Activated naive CD4-positive, alpha-beta T cell treated with anti-CD3 and anti-CD28 coated beads for 36 hours (primary cell): ENCODE data around the gene PYCARD. TPM values are rescaled to one million over a fixed set of nuclear protein-coding genes. Genes with fewer than 3 reads are reported as not detected.
"Not testable (repeated sequence)": the region's sequence is repeated elsewhere in the genome, so short reads cannot be mapped to it uniquely, and the experiment has no call there.

Source experiments
- CTCF ChIA-PET: fragments of 350-600 bp; sonication (Branson Sonifier 250); formaldehyde crosslinking; loops from one replicate; lab custom pipeline; 2021; ENCODE audit warnings: antibody characterized with exemption; lab: Charles Lee
- DNase-seq: peaks from one replicate; pipeline ENCODE4 v3.0.0-alpha.2; 2020
- H3K27ac Mint-ChIP-seq: one replicate; pipeline ENCODE4 v1.8.0; 2021; ENCODE audit warnings: mild to moderate bottlenecking, mixed read lengths
- H3K27me3 Mint-ChIP-seq: one replicate; pipeline ENCODE4 v1.8.0; 2021; ENCODE audit warnings: low read depth, mixed read lengths
- H3K36me3 Mint-ChIP-seq: one replicate; pipeline ENCODE4 v1.8.0; 2021; ENCODE audit warnings: low read depth, mixed read lengths
- H3K4me1 Mint-ChIP-seq: one replicate; pipeline ENCODE4 v1.8.0; 2021; ENCODE audit warnings: low read depth, mixed read lengths
- H3K4me3 Mint-ChIP-seq: one replicate; pipeline ENCODE4 v1.8.0; 2021; ENCODE audit warnings: mild to moderate bottlenecking, moderate library complexity, mixed read lengths
- H3K9me3 Mint-ChIP-seq: one replicate; pipeline ENCODE4 v1.8.0; 2021; ENCODE audit warnings: mixed read lengths
- intact Hi-C: fragments of 100-400 bp; cut with micrococcal nuclease; formaldehyde crosslinking; loops from one replicate; pipeline ENCODE4 v1.15.1; 2023
- total RNA-seq, 2 experiments: library from RNA; stranded (reverse); gene quantifications; one replicate each; pipeline ENCODE4 v1.2.3, GENCODE V29; 2021

The PYCARD gene
- total RNA-seq, 2 experiments from 2014 or later, result 2.4 to 2.5 TPM

DNA sequence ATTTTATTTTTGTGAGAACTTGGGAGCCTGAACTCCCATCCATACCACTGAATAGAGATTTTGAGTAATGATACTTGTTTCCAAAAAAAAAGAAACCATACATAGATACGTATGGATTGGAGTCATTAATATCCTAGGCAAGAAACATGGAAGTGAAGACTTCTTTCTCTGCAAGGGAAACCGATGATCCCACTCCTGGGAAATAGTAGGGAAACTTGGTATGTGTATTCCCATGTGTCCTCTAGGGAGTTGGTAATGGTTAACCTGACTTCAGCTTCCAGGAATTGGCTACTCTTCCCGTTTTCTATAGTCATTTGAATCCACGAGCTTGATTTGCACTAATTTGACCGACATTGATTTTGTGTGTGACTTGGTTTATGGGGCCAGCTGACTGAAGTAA, 17.2 kb downstream of the PYCARD start:
- Mint-ChIP-seq H3K9me3 (no peaks in the 10 kb centered on the region), H3K27ac (peak overlapping the region; percentile 80), H3K27me3 (no peaks in the 10 kb centered on the region), H3K4me3 (peak overlapping the region; percentile 35), H3K36me3 (peaks cover 94% of the 10 kb centered on the region), H3K4me1 (peaks cover 77% of the 10 kb centered on the region)
- intact Hi-C loops, result no loop called here
- CTCF ChIA-PET, result no interaction called here
- no peak for DNase-seq

GRCh38 chr16:31184888-31185287, 17.7 kb downstream of the PYCARD start:
- H3K27ac Mint-ChIP-seq, result peak overlapping the region; percentile 31
- intact Hi-C loops, result no loop called here
- H3K27me3 Mint-ChIP-seq, result no peaks in the 10 kb centered on the region
- peaks cover 92% of the 10 kb centered on the region for H3K36me3 Mint-ChIP-seq
- H3K4me1 Mint-ChIP-seq, result peaks cover 72% of the 10 kb centered on the region
- DNase-seq, result no peak
- CTCF ChIA-PET, result no interaction called here
- H3K4me3 Mint-ChIP-seq, result peak overlapping the region; percentile 23
- no peaks in the 10 kb centered on the region for H3K9me3 Mint-ChIP-seq

DNA sequence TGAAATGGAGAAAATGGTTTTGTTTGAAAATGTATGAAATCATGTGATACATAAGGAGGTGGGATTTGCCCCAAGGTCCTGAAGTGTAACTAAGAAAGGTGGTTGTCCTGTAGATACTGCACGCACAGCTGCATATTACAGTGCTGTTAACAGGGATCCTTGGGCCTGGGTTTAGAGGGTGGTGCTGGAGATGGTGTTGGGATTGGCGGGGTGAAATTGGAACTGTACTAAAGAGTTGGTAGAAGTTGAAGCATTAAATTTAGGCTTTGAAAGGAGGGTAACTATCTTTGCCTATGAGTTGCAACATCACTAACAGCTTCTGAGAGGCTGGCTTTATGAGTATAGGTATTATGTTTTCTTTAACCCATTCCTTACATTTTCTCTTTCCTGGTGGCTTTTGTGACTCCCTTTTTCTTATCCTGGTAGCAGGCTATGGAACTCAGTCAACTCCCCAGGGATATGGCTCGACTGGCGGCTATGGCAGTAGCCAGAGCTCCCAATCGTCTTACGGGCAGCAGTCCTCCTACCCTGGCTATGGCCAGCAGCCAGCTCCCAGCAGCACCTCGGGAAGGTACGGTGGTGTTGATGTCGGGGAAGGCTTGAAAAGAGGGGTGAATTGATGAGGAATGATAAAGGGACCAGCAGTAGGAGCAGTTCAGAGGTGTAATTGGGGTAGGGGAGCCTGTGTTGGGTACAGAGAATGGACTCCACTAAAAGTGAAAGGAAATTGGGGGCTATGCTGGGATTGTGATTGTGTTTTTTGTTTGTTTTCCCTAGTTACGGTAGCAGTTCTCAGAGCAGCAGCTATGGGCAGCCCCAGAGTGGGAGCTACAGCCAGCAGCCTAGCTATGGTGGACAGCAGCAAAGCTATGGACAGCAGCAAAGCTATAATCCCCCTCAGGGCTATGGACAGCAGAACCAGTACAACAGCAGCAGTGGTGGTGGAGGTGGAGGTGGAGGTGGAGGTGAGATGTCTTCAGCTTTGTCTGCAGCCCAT, 18.8 kb downstream of the PYCARD start:
- CTCF ChIA-PET, result interaction anchor here (0.5 to 0.8 kb wide), 2 partner anchors 17 to 24 kb away, joined by 4 read pairs; no protein-coding TSS in a partner anchor
- no peaks in the 10 kb centered on the region for H3K9me3 Mint-ChIP-seq
- H3K36me3 Mint-ChIP-seq, result peaks cover 80% of the 10 kb centered on the region
- intact Hi-C loops, result no loop called here
- H3K27me3 Mint-ChIP-seq, result no peaks in the 10 kb centered on the region
- H3K4me1 Mint-ChIP-seq, result peaks cover 66% of the 10 kb centered on the region
- peak overlapping the region; percentile 56 for H3K4me3 Mint-ChIP-seq
- peak overlapping the region; percentile 67 for H3K27ac Mint-ChIP-seq
- no peak for DNase-seq

- peak overlapping the region; percentile 100 for H3K27ac Mint-ChIP-seq
- peaks cover 2% of the 10 kb centered on the region for H3K9me3 Mint-ChIP-seq
- H3K4me3 Mint-ChIP-seq, result peak overlapping the region; percentile 99
- H3K36me3 Mint-ChIP-seq, result peaks cover 67% of the 10 kb centered on the region
- DNase-seq, result no peak
- intact Hi-C loops, result no loop called here
- CTCF ChIA-PET, result interaction anchor here (0.8 to 0.9 kb wide), 2 partner anchors 40 to 197 kb away, joined by 3 read pairs; no protein-coding TSS in a partner anchor
- H3K27me3 Mint-ChIP-seq, result no peaks in the 10 kb centered on the region
- peaks cover 65% of the 10 kb centered on the region for H3K4me1 Mint-ChIP-seq
Observed at GRCh38 chr16:31182391-31182790, 20.2 kb downstream of the PYCARD start.

DNA sequence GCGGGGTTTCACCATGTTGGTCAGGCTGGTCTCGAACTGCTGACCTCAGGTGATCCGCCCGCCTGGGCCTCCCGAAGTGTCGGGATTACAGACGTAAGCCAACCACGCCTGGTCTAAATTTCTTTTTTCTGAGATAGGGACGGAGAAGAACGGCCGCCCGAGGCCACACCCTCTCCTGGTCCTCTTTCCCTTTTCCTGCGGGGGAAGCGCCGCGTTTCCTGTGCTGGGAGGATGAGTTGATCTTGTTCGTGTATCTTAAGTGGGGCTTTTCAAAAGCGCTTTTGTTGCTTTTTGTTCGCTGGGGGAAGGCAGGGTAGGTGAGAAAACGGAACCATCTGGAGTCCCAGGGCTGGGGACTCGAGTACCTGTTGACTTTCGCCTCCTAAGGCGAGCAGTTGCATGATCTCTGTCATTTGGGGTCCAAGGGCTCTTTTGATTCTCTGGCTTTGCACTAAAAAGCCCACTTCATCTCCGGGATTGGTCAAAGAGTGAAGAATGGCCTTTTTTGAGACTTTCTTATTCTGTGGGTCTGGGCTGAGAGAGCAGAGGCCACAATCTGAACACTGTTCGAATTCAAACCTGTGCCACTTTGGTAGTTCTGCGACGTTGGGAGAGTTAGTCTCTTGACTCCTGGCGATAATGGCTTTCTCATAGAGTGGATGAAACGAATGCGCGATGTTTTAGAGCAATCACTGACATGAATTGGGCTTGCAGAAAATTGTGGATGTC, 21.3 kb downstream of the PYCARD start:
- H3K9me3 Mint-ChIP-seq, result peaks cover 2% of the 10 kb centered on the region
- intact Hi-C loops, result loop anchor here (2.0 kb wide), 5 partner anchors 22 to 696 kb away; partner anchors contain the start of genes FBRS, PRR14 and PYCARD
- no peaks in the 10 kb centered on the region for H3K27me3 Mint-ChIP-seq
- peak; percentile 62 for DNase-seq
- H3K36me3 Mint-ChIP-seq, result peaks cover 57% of the 10 kb centered on the region
- H3K4me3 Mint-ChIP-seq, result peak overlapping the region; percentile 99
- CTCF ChIA-PET, result no interaction called here
- H3K27ac Mint-ChIP-seq, result peak overlapping the region; percentile 100
- H3K4me1 Mint-ChIP-seq, result peaks cover 65% of the 10 kb centered on the region

GRCh38 chr16:31179747-31180459, 22.7 kb downstream of the PYCARD start, which contains the start of gene FUS:
Gene FUS, plus strand, starts transcription at chr16:31180139. Its CDS starts 76 bp downstream, at chr16:31180215.
- CTCF ChIA-PET, result interaction anchor here (0.6 kb wide), 2 partner anchors 36 to 309 kb away, joined by 3 to 4 read pairs; no protein-coding TSS in a partner anchor
- intact Hi-C loops, result loop anchor here (1.0 to 5.0 kb wide), 17 partner anchors 23 to 697 kb away; partner anchors contain the start of genes ARMC5, FBRS, KAT8 and PRR14
- no peaks in the 10 kb centered on the region for H3K27me3 Mint-ChIP-seq
- peak; percentile 92 for DNase-seq
- H3K4me1 Mint-ChIP-seq, result peaks cover 51% of the 10 kb centered on the region
- H3K4me3 Mint-ChIP-seq, result peak within 1 kb of the TSS; percentile 99
- peak within 1 kb of the TSS; percentile 100 for H3K27ac Mint-ChIP-seq
- H3K36me3 Mint-ChIP-seq, result peaks cover 43% of the 10 kb centered on the region
- H3K9me3 Mint-ChIP-seq, result peaks cover 2% of the 10 kb centered on the region

DNA sequence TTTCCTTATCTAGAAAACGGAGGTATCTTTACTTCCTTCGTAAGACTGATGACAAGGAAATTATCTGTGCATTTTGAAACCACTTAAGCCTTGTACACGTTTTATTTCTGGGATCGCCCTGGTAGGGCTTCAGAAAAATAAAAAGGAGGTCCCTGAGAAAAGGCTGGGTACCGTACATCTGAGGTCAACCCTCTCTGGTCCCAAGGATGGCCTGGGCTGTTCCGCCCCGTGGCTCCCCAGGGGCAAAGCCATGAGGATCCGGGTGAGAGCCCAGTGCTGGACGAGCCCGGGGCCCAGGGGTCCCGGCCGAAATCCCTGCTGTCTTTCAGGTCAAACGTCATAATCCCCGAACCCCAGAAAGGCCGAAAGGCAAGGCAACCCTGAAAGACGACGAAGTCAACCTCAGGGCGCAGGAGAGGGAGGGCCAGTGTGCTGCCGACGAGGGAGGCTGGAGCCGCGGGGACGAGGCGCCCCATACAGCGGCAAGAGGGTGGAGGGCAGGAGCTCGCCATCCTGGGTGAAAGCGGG, 23.3 kb downstream of the PYCARD start:
- peaks cover 48% of the 10 kb centered on the region for H3K4me1 Mint-ChIP-seq
- peak overlapping the region; percentile 99 for H3K4me3 Mint-ChIP-seq
- CTCF ChIA-PET, result no interaction called here
- DNase-seq, result no peak
- peaks cover 2% of the 10 kb centered on the region for H3K9me3 Mint-ChIP-seq
- H3K27ac Mint-ChIP-seq, result peak overlapping the region; percentile 100
- intact Hi-C loops, result loop anchor here (1.0 to 5.0 kb wide), 7 partner anchors 37 to 523 kb away; partner anchors contain the start of gene KAT8
- peaks cover 40% of the 10 kb centered on the region for H3K36me3 Mint-ChIP-seq
- H3K27me3 Mint-ChIP-seq, result no peaks in the 10 kb centered on the region

- CTCF ChIA-PET, result interaction anchor here (0.5 to 1.7 kb wide), 8 partner anchors 9 to 283 kb away, joined by 3 to 12 read pairs (median 3); partner anchors contain the start of gene KAT8
- Mint-ChIP-seq H3K36me3 (peaks cover 19% of the 10 kb centered on the region), H3K27ac (peak overlapping the region; percentile 74), H3K4me1 (peaks cover 27% of the 10 kb centered on the region), H3K27me3 (no peaks in the 10 kb centered on the region), H3K4me3 (peak overlapping the region; percentile 59), H3K9me3 (peaks cover 2% of the 10 kb centered on the region)
- intact Hi-C loops, result loop anchor here (5.0 kb wide), 1 partner anchor 525 kb away; no protein-coding TSS in a partner anchor
- peak; percentile 76 for DNase-seq
Observed at GRCh38 chr16:31177136-31177535, 25.4 kb downstream of the PYCARD start.

- H3K4me1 Mint-ChIP-seq, DNase-seq, H3K27ac Mint-ChIP-seq, H3K4me3 Mint-ChIP-seq, H3K36me3 Mint-ChIP-seq, H3K9me3 Mint-ChIP-seq, intact Hi-C loops, H3K27me3 Mint-ChIP-seq, CTCF ChIA-PET: not testable (repeated sequence)
Observed at GRCh38 chr16:31170048-31170447, 32.5 kb downstream of the PYCARD start.

GRCh38 chr16:31168848-31169247, 33.7 kb downstream of the PYCARD start:
- no peak for DNase-seq
- no peaks in the 10 kb centered on the region for H3K4me1 Mint-ChIP-seq
- no peaks in the 10 kb centered on the region for H3K36me3 Mint-ChIP-seq
- no peaks in the 10 kb centered on the region for H3K9me3 Mint-ChIP-seq
- intact Hi-C loops, result no loop called here
- CTCF ChIA-PET, result no interaction called here
- no peak overlapping the region for H3K4me3 Mint-ChIP-seq
- no peaks in the 10 kb centered on the region for H3K27me3 Mint-ChIP-seq
- H3K27ac Mint-ChIP-seq, result no peak overlapping the region

DNA sequence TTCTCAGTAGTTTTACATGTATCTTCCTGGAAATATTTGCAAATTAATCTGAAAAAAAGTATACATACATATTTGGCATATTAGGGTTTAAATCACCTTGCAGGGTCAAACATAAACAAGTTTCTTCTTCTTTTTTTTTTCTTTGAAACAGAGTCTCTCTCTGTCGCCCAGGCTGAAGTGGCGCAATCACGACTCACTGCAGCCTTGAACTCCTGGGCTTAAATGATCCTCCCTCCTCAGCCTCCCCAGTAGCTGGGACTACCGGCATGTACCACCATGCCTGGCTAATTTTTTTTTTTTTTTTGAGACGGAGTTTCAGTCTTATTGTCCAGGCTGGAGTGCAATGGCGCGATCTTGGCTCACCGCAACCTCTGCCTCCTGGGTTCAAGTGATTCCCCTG, 35.2 kb downstream of the PYCARD start:
- no peaks in the 10 kb centered on the region for H3K9me3 Mint-ChIP-seq
- no peak overlapping the region for H3K4me3 Mint-ChIP-seq
- CTCF ChIA-PET, result interaction anchor here (1.4 kb wide), 1 partner anchor 10 kb away, joined by 7 read pairs; no protein-coding TSS in a partner anchor
- H3K27ac Mint-ChIP-seq, result no peak overlapping the region
- no peaks in the 10 kb centered on the region for H3K4me1 Mint-ChIP-seq
- intact Hi-C loops, result no loop called here
- no peaks in the 10 kb centered on the region for H3K36me3 Mint-ChIP-seq
- no peaks in the 10 kb centered on the region for H3K27me3 Mint-ChIP-seq
- DNase-seq, result no peak
